Neuronal stem cell (in vitro differentiated cells): ENCODE measurements around the gene RER1.
A peak's percentile ranks its signal among the peaks of the same experiment; 100 is the strongest.

Experiments
- DNase-seq: peaks from one replicate; pipeline ENCODE4 v3.0.0-alpha.2; 2013; ENCODE audit warnings: low spot score
- H2AFZ ChIP-seq: one replicate; pipeline ENCODE4 v1.6.1; 2013; ENCODE audit warnings: mild to moderate bottlenecking, low read length, inconsistent platforms
- H2AK5ac ChIP-seq: 2 replicates; pipeline ENCODE4 v1.6.1; 2013; ENCODE audit warnings: low read depth, mild to moderate bottlenecking, inconsistent platforms, low read length, moderate library complexity, mixed read lengths
- H2BK120ac ChIP-seq: 2 replicates; pipeline ENCODE4 v1.6.1; 2013; ENCODE audit warnings: low read depth, mild to moderate bottlenecking, inconsistent platforms, low read length, moderate library complexity, mixed read lengths
- H2BK12ac ChIP-seq: one replicate; pipeline ENCODE4 v1.6.1; 2013; ENCODE audit warnings: low read length, inconsistent platforms
- H2BK15ac ChIP-seq: 2 replicates; pipeline ENCODE4 v1.6.1; 2013; ENCODE audit warnings: mild to moderate bottlenecking, low read length, inconsistent platforms, mixed read lengths
- H2BK5ac ChIP-seq: one replicate; pipeline ENCODE4 v1.6.1; 2013; ENCODE audit warnings: inconsistent platforms, mild to moderate bottlenecking, low read length, moderate library complexity
- H3K14ac ChIP-seq: one replicate; pipeline ENCODE4 v1.6.1; 2013; ENCODE audit warnings: low read length, inconsistent platforms
- H3K18ac ChIP-seq: 2 replicates; pipeline ENCODE4 v1.6.1; 2013; ENCODE audit warnings: low read length, inconsistent platforms
- H3K23ac ChIP-seq: 2 replicates; pipeline ENCODE4 v1.6.1; 2013; ENCODE audit warnings: low read depth, mild to moderate bottlenecking, mixed read lengths, low read length, inconsistent platforms; ENCODE audit not compliant: poor library complexity
- H3K27ac ChIP-seq: replicated peaks from 3 replicates; pipeline ENCODE4 v1.5.1; 2013; ENCODE audit warnings: low read length, inconsistent platforms
- H3K27me3 ChIP-seq, 3 experiments: 2 replicates each; pipeline ENCODE4 v1.6.1; 2013; ENCODE audit warnings: low read length in 3 of 3, mild to moderate bottlenecking in 2 of 3, inconsistent platforms in 1 of 3, low read depth in 1 of 3, mixed read lengths in 1 of 3, moderate library complexity in 1 of 3; ENCODE audit not compliant: control insufficient read depth in 3 of 3, insufficient read depth in 3 of 3
- H3K36me3 ChIP-seq, 2 donors: replicated peaks in 1 of 2; 2 replicates each; pipeline ENCODE4 v1.6.1; 2013; ENCODE audit warnings: low read length in 2 of 2; ENCODE audit not compliant: control insufficient read depth in 2 of 2, insufficient read depth in 2 of 2
- H3K4ac ChIP-seq: 2 replicates; pipeline ENCODE4 v1.6.1; 2013; ENCODE audit warnings: inconsistent platforms, mild to moderate bottlenecking, low read length, moderate library complexity
- H3K4me1 ChIP-seq, 2 donors: 1 replicate in 1 of 2; 2 replicates in 1 of 2; pipeline ENCODE4 v1.6.1; 2013; ENCODE audit warnings: low read length in 2 of 2, low read depth in 1 of 2; ENCODE audit not compliant: control insufficient read depth in 2 of 2, insufficient read depth in 1 of 2
- H3K4me2 ChIP-seq: one replicate; pipeline ENCODE4 v1.6.1; 2013; ENCODE audit warnings: mild to moderate bottlenecking, low read length, inconsistent platforms; ENCODE audit not compliant: insufficient read depth, poor library complexity, severe bottlenecking
- H3K4me3 ChIP-seq, 2 donors: 2 replicates each; pipeline ENCODE4 v1.5.1; 2013; ENCODE audit warnings: low read length in 2 of 2, mild to moderate bottlenecking in 2 of 2, inconsistent platforms in 1 of 2, moderate library complexity in 1 of 2
- H3K79me1 ChIP-seq: one replicate; pipeline ENCODE4 v1.6.1; 2013; ENCODE audit warnings: low read depth, mild to moderate bottlenecking, inconsistent platforms, low read length, moderate library complexity
- H3K9ac ChIP-seq: one replicate; pipeline ENCODE4 v1.6.1; 2013; ENCODE audit warnings: mild to moderate bottlenecking, low read depth, low read length, inconsistent platforms; ENCODE audit not compliant: poor library complexity
- H3K9me3 ChIP-seq, 2 donors: replicated peaks in 1 of 2; 2 replicates each; pipeline versions ENCODE3 to v1.6.1; 2013; ENCODE audit warnings: low read length in 2 of 2, mild to moderate bottlenecking in 2 of 2, inconsistent platforms in 1 of 2, low read depth in 1 of 2, mixed read lengths in 1 of 2, moderate library complexity in 1 of 2; ENCODE audit not compliant: control insufficient read depth in 2 of 2, insufficient read depth in 1 of 2
- H4K8ac ChIP-seq: one replicate; pipeline ENCODE4 v1.6.1; 2013; ENCODE audit warnings: low read depth, mild to moderate bottlenecking, inconsistent platforms, low read length, moderate library complexity
- H4K91ac ChIP-seq: one replicate; pipeline ENCODE4 v1.6.1; 2013; ENCODE audit warnings: low read length, low read depth, mild to moderate bottlenecking, inconsistent platforms; ENCODE audit not compliant: poor library complexity
- WGBS, 2 donors: extraction: QIAGEN DNeasy Blood & Tissue Kit; methylation state at CpG; one replicate each; pipeline ENCODE4 v1.1.7; 2013; ENCODE audit warnings: missing lambda C conversion rate in 2 of 2, mixed read lengths in 1 of 2; ENCODE audit not compliant: insufficient read length in 2 of 2, insufficient replicate concordance in 1 of 2; ENCODE audit errors: extremely low coverage in 2 of 2; 5-methylcytosine and 5-hydroxymethylcytosine counted together

RER1 gene

DNA sequence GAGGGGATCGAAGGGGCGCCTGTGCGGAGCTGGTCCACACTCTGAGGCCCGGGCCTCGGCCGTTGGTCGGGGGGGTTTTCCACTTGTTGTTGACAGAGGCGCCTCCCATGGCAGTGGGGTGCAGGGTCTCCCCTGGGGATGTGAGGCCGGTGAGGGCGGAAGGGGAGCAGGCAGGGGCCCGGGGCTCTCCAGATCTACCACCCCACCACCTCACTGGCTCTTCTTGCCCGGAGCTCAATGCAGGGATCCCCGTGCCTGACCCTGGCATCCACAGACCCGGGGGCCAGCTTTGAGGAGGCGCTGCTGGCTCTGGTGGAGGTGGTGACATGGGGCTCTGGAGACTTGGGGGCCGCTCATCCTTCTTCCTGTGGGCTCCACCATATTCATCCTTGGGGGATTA, 27.8 kb downstream of the RER1 start:
- H3K23ac ChIP-seq, result no peak overlapping the region
- no peak overlapping the region for H3K27ac ChIP-seq
- peaks cover 0 to 30% (median 0%) of the 10 kb centered on the region in 3 experiments for H3K27me3 ChIP-seq
- no peak overlapping the region for H3K9ac ChIP-seq
- no CpG with 5 or more reads among the region's 16 CpGs for WGBS, 2 donors
- H3K4me2 ChIP-seq, result no peak overlapping the region
- H4K8ac ChIP-seq, result no peak overlapping the region
- peak overlapping the region; percentile 49 for H2AK5ac ChIP-seq
- no peak overlapping the region for H4K91ac ChIP-seq
- no peaks in the 10 kb centered on the region for H3K79me1 ChIP-seq
- H3K4me1 ChIP-seq, result peaks cover 0 to 2% of the 10 kb centered on the region in 2 donors
- no peak overlapping the region for H3K4ac ChIP-seq
- H2BK5ac ChIP-seq, result peak overlapping the region; percentile 66
- H3K18ac ChIP-seq, result no peak overlapping the region
- no peak for DNase-seq
- peaks cover 2 to 5% of the 10 kb centered on the region in 2 donors for H3K9me3 ChIP-seq
- no peak overlapping the region for H3K14ac ChIP-seq
- no peak overlapping the region for H2BK12ac ChIP-seq
- no peaks in the 10 kb centered on the region for H3K36me3 ChIP-seq
- H2BK120ac ChIP-seq, result no peak overlapping the region
- no peak overlapping the region for H2AFZ ChIP-seq
- peak overlapping the region; percentile 77 for H2BK15ac ChIP-seq
- H3K4me3 ChIP-seq, result no peak overlapping the region

DNA sequence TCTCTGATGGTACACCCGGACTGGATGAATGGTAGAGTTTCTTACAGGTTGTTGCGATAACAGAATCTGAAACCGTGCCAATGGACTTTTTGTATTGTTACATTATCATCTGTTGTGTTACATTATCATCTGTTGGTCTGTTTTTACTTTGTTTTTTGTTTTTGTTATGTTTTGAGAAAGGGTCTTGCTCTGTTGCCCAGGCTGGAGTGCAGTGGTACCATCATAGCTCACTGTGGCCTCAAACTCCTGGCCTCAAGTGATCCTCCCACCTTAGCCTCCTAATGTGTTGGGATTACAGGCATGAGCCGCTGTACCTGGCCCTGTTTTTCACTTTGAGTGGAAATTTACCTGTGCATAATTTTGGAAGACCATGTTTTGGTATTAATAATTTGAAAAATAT, 30.9 kb downstream of the RER1 start:
- no peak overlapping the region for H2AFZ ChIP-seq
- WGBS, 2 donors, result no CpG with 5 or more reads among the region's 4 CpGs

DNA sequence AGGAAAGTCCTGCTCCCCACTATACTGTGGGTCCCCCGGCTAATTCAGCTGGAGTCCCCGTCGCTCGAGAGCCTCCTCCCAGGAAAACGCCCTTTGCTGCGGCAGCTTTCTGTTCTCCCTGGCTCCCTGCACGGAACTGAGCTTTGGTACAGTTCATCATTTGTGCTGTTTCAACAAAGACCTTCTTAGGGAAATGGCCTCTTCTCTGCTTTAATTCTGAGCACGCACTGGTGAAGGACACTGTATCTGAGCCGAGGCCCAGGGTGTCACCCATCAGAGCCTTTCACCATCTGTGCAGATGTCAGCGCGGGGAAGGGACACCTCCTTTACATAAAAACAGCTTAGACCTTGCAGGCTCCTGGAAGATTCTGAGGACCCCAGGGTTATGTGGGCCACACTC, 34.3 kb downstream of the RER1 start:
- Histone ChIP-seq H3K4me1 (peaks cover 5 to 7% of the 10 kb centered on the region in 2 donors), H3K27me3 (peaks cover 0 to 9% (median 2%) of the 10 kb centered on the region in 3 experiments), H3K9ac (no peak overlapping the region), H3K36me3 (no peaks in the 10 kb centered on the region), H2BK12ac (no peak overlapping the region), H3K27ac (no peak overlapping the region), H2AFZ (peak overlapping the region; percentile 13), H3K4me2 (no peak overlapping the region), H3K23ac (no peak overlapping the region), H3K18ac (peak overlapping the region; percentile 94), H2BK120ac (no peak overlapping the region), H3K9me3 (peaks cover 5 to 10% of the 10 kb centered on the region in 2 donors), H2AK5ac (peak overlapping the region; percentile 97), H4K91ac (no peak overlapping the region), H3K79me1 (no peaks in the 10 kb centered on the region), H3K14ac (peak overlapping the region; percentile 31), H2BK5ac (peak overlapping the region; percentile 94), H4K8ac (no peak overlapping the region), H2BK15ac (peak overlapping the region; percentile 100), H3K4ac (no peak overlapping the region), H3K4me3 (no peak overlapping the region)
- DNase-seq, result no peak
- no CpG with 5 or more reads among the region's 11 CpGs for WGBS, 2 donors

More for the DNA sequence above, 30.9 kb downstream of the RER1 start:
- no peak overlapping the region for H3K14ac ChIP-seq
- H3K23ac ChIP-seq, result no peak overlapping the region
- no peak overlapping the region for H3K4me3 ChIP-seq
- H2BK5ac ChIP-seq, result no peak overlapping the region
- H2BK15ac ChIP-seq, result no peak overlapping the region
- no peak overlapping the region for H3K4ac ChIP-seq
- H3K27ac ChIP-seq, result no peak overlapping the region
- peaks cover 2 to 5% of the 10 kb centered on the region in 2 donors for H3K9me3 ChIP-seq
- H3K79me1 ChIP-seq, result no peaks in the 10 kb centered on the region
- no peak overlapping the region for H3K18ac ChIP-seq
- H2AK5ac ChIP-seq, result no peak overlapping the region
- no peak overlapping the region for H2BK120ac ChIP-seq
- H2BK12ac ChIP-seq, result no peak overlapping the region
- H3K9ac ChIP-seq, result no peak overlapping the region
- DNase-seq, result no peak
- no peaks in the 10 kb centered on the region for H3K36me3 ChIP-seq
- peaks cover 0 to 33% (median 0%) of the 10 kb centered on the region in 3 experiments for H3K27me3 ChIP-seq
- no peak overlapping the region for H4K91ac ChIP-seq
- no peak overlapping the region for H4K8ac ChIP-seq
- H3K4me2 ChIP-seq, result no peak overlapping the region
- H3K4me1 ChIP-seq, result peaks cover 5 to 7% of the 10 kb centered on the region in 2 donors

DNA sequence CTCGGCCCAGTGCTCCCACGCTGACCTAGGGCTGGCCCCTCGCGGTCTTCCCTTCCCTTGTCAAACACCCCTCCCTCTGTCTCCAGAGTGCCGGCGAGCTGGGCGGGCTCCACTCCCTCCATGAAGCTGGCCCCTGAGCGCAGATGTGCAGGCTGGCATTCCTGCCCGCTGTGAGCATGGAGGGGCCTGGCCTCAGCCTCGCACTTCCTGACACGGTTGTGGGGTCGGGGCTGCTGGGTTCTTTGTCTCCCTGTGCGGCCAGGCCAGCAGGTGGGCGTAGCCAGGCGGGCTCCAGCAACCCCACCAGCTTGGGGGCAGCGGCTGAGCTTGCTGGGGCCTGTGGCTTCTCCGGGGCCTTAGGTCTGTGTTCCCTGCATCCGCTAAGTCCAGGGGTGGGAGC, 34.9 kb downstream of the RER1 start:
- no peaks in the 10 kb centered on the region for H3K36me3 ChIP-seq
- H3K27ac ChIP-seq, result no peak overlapping the region
- no peak overlapping the region for H3K4me2 ChIP-seq
- peak overlapping the region; percentile 100 for H2BK15ac ChIP-seq
- peak overlapping the region; percentile 56 for H3K14ac ChIP-seq
- no CpG with 5 or more reads among the region's 18 CpGs for WGBS, 2 donors
- peaks cover 0 to 12% (median 2%) of the 10 kb centered on the region in 3 experiments for H3K27me3 ChIP-seq
- peaks cover 11 to 12% of the 10 kb centered on the region in 2 donors for H3K4me1 ChIP-seq
- no peak overlapping the region for H3K4me3 ChIP-seq
- H2AK5ac ChIP-seq, result peak overlapping the region; percentile 99
- H4K91ac ChIP-seq, result peak overlapping the region; percentile 72
- H2BK120ac ChIP-seq, result peak overlapping the region; percentile 91
- peak overlapping the region; percentile 94 for H3K18ac ChIP-seq
- no peak for DNase-seq
- H2BK12ac ChIP-seq, result peak overlapping the region; percentile 58
- peak overlapping the region; percentile 43 for H4K8ac ChIP-seq
- peak overlapping the region; percentile 26 for H3K4ac ChIP-seq
- H3K9ac ChIP-seq, result peak overlapping the region; percentile 70
- H3K23ac ChIP-seq, result peak overlapping the region; percentile 93
- no peaks in the 10 kb centered on the region for H3K79me1 ChIP-seq
- peak overlapping the region; percentile 73 for H2AFZ ChIP-seq
- H3K9me3 ChIP-seq, result peaks cover 5 to 10% of the 10 kb centered on the region in 2 donors
- H2BK5ac ChIP-seq, result peak overlapping the region; percentile 94
